Measurements from ENCODE around the gene MSH6. TPM values are rescaled to one million over a fixed set of nuclear protein-coding genes. Genes with fewer than 3 reads are reported as not detected.

The MSH6 gene
- total RNA-seq, 1 donor from 2014 or later = 53.8 TPM

Other genes with a start within 250 kb of the MSH6 start
- gene KCNK12, start 212.2 kb upstream of the MSH6 start, total RNA-seq = 0.14 and 0.29 TPM in 2 replicates
- 65.3 and 70.8 TPM in 2 replicates for gene FBXO11, start 123.4 kb downstream of the MSH6 start, total RNA-seq

Measured in astrocyte (in vitro differentiated cells and primary cell).